ENCODE measurements around the gene OR6B3.
A peak's percentile ranks its signal among the peaks of the same experiment; 100 is the strongest.

OR6B3 gene

GRCh38 chr2:240018071-240018750 lies 35.1 kb downstream of the OR6B3 start:
- Histone ChIP-seq H3K27me3 (replicated peaks) (no peaks in the 10 kb centered on the region), H3K4me3 (ENCODE audit: low read depth, low read length) (no peak overlapping the region), H3K36me3 (replicated peaks) (peaks cover 40% of the 10 kb centered on the region), H3K27ac (no peak overlapping the region)
- TF ChIP-seq CTCF (IDR thresholded peaks at IDR 0.05; ENCODE audit: low read depth, low read length, missing control alignments): no peak
- in situ Hi-C loops (cut with HindIII; ENCODE audit: low pct_ligation_motif_present, low sequenced_read_pairs): no loop called here
- no peak for DNase-seq

GRCh38 chr2:240014327-240014726 lies 39.0 kb downstream of the OR6B3 start:
- DNase-seq: no peak
- in situ Hi-C loops (cut with HindIII; ENCODE audit: low pct_ligation_motif_present, low sequenced_read_pairs): no loop called here
- Histone ChIP-seq H3K27me3 (replicated peaks) (no peaks in the 10 kb centered on the region), H3K4me3 (ENCODE audit: low read depth, low read length) (no peak overlapping the region), H3K36me3 (replicated peaks) (peaks cover 27% of the 10 kb centered on the region), H3K27ac (no peak overlapping the region)
- TF ChIP-seq CTCF (IDR thresholded peaks at IDR 0.05; ENCODE audit: low read depth, low read length, missing control alignments): no peak

GRCh38 chr2:240013343-240013742 lies 40.0 kb downstream of the OR6B3 start:
- Histone ChIP-seq H3K27me3 (replicated peaks) (no peaks in the 10 kb centered on the region), H3K36me3 (replicated peaks) (peaks cover 33% of the 10 kb centered on the region), H3K4me3 (ENCODE audit: low read depth, low read length) (no peak overlapping the region), H3K27ac (no peak overlapping the region)
- TF ChIP-seq CTCF (IDR thresholded peaks at IDR 0.05; ENCODE audit: low read depth, low read length, missing control alignments): peak; percentile 38
- in situ Hi-C loops (cut with HindIII; ENCODE audit: low pct_ligation_motif_present, low sequenced_read_pairs): no loop called here
- no peak for DNase-seq

GRCh38 chr2:240002983-240003382 lies 50.3 kb downstream of the OR6B3 start:
- peaks cover 46% of the 10 kb centered on the region for H3K36me3 ChIP-seq (replicated peaks)
- in situ Hi-C loops (cut with HindIII; ENCODE audit: low pct_ligation_motif_present, low sequenced_read_pairs): no loop called here
- no peaks in the 10 kb centered on the region for H3K27me3 ChIP-seq (replicated peaks)
- no peak overlapping the region for H3K4me3 ChIP-seq (ENCODE audit: low read depth, low read length)
- no peak overlapping the region for H3K27ac ChIP-seq
- TF ChIP-seq CTCF (IDR thresholded peaks at IDR 0.05; ENCODE audit: low read depth, low read length, missing control alignments): no peak
- no peak for DNase-seq

- Histone ChIP-seq H3K4me3 (ENCODE audit: low read depth, low read length) (no peak overlapping the region), H3K27ac (no peak overlapping the region), H3K27me3 (replicated peaks) (no peaks in the 10 kb centered on the region), H3K36me3 (replicated peaks) (peaks cover 43% of the 10 kb centered on the region)
- no peak for DNase-seq
- in situ Hi-C loops (cut with HindIII; ENCODE audit: low pct_ligation_motif_present, low sequenced_read_pairs): no loop called here
- no peak for TF ChIP-seq CTCF (IDR thresholded peaks at IDR 0.05; ENCODE audit: low read depth, low read length, missing control alignments)
These were observed 52.6 kb downstream of the OR6B3 start for GRCh38 chr2:240000671-240001070.

Data from brain microvascular endothelial cell (primary cell).